ENCODE measurements around the gene MAP1LC3C. TPM values are rescaled to one million over a fixed set of nuclear protein-coding genes. Genes with fewer than 3 reads are reported as not detected.
"Not testable (repeated sequence)": the region's sequence is repeated elsewhere in the genome, so short reads cannot be mapped to it uniquely, and the experiment has no call there.

The MAP1LC3C gene
- polyA plus RNA-seq, 3 donors, result 0.86 to 1.3 (median 1.1) TPM

DNA sequence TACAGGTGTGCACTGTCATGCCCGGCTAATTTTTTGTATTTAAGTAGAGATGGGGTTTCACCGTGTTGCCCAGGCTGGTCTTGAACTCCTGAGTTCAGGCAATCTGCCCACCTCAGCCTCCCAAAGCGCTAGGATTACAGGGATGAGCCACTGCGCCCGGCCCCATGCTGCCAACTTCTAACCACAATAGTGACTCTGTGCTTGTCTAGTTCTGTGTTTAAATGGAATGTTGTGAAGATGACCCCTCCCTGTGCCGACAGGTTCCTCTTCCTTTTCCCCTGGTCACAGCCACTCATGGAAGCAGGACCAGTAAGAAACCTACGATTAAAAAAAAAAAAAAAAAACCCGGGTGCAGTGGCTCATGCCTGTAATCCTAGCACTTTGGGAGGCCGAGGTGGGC is 4.7 kb downstream of the MAP1LC3C start:
- DNase-seq (ENCODE audit: low read depth in 3 of 3, low spot score in 2 of 3), result no peak

GRCh38 chr1:241992734-241993133 is 6.2 kb downstream of the MAP1LC3C start:
- no peak for DNase-seq (ENCODE audit: low read depth in 3 of 3, low spot score in 2 of 3)

DNA sequence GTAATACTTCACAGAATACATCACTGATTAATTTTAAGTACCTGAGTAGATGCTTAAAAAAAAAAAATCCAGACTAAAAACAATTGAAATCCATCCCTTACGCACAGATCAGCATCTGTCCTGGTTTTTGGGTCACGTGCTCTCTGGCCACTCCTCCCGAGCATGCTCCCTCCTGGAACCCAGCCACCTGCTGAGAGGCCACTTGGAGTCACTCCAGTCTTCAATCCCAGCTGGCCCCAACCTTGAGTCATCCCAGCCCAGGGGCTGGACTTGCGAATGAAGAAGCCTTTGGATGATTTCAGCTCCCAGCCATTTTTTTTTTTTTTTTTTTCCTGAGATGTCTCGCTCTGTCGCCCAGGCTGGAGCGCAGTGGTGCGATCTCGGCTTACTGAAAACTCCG is 8.9 kb downstream of the MAP1LC3C start:
- DNase-seq (ENCODE audit: low read depth in 3 of 3, low spot score in 2 of 3), result no peak

DNA sequence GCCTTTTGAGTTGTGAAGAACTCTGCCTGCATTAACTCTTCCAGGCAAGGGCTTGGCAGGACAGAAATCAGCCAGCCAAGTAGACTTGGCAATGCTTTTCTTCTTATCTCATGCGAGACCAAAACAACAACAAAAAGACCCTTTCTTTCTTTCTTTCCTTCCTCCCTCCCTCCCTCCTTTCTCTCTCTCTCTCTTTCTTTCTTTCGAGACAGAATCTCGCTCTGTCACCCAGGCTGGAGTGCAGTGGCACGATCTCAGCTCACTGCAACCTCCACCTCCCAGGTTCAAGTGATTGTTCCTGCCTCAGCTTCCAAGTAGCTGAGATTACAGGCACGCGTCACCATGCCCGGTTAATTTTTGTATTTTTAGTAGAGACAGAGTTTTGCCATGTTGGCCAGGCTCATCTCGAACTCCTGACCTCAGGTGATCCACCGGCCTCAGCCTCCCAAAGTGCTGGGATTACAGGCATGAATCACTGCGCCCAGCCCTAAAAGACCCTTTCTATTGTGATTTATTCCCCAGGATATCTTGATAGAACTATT is 10.4 kb downstream of the MAP1LC3C start:
- DNase-seq (ENCODE audit: low read depth in 3 of 3, low spot score in 2 of 3), result not testable (repeated sequence)

GRCh38 chr1:241985787-241986186 is 13.1 kb downstream of the MAP1LC3C start:
- DNase-seq (ENCODE audit: low read depth in 3 of 3, low spot score in 2 of 3), result no peak

DNA sequence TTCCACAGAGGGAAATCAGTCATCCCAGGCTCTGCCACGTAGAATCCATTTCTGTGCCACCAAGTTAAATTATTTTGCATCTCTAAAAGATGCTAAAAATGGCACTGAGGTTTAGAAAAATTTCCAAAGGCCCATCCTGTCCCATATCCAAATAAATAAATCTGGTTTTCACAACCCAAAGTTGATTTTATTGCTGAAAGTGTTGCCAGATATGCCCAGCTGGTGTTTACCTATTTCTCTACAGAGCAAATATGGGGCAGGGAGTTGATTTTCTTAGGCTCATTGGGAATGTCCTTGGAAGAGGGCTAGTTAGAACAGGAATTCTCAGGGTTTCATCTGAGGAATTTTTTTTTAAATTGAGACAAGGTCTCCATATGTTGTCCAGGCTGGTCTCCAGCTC is 19.0 kb downstream of the MAP1LC3C start:
- DNase-seq (ENCODE audit: low read depth in 3 of 3, low spot score in 2 of 3), result no peak

DNA sequence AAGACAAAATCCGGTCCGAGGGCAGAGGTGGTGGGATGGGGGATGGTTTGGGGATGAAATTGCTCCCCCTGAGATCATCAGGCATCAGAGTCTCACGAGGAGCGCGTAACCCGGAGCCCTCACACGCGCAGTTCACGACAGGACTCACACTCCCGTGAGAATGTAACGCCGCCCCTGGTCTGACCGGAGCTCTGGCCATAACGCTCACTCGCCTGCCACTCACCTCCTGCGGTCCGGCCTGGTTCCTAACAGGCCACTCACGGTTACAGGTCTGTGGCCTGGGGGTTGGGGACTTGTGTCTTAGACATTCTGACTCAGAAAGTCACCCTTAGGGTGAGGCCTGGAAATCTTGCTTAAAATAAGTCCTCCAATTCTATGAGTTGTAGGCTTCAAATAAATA is 19.8 kb downstream of the MAP1LC3C start:
- DNase-seq (ENCODE audit: low read depth in 3 of 3, low spot score in 2 of 3), result no peak

- no peak for DNase-seq (ENCODE audit: low read depth in 3 of 3, low spot score in 2 of 3)
Observed at GRCh38 chr1:241976229-241976628, 22.7 kb downstream of the MAP1LC3C start.

- peak in 2 of 3 donors; percentile 27 for DNase-seq (ENCODE audit: low read depth in 3 of 3, low spot score in 2 of 3)
Observed at GRCh38 chr1:241972703-241973369, 26.1 kb downstream of the MAP1LC3C start.

GRCh38 chr1:241968611-241969010 is 30.3 kb downstream of the MAP1LC3C start:
- no peak for DNase-seq (ENCODE audit: low read depth in 3 of 3, low spot score in 2 of 3)

- no peak for DNase-seq (ENCODE audit: low read depth in 3 of 3, low spot score in 2 of 3)
Observed at GRCh38 chr1:241964550-241965282, 34.2 kb downstream of the MAP1LC3C start.

- DNase-seq (ENCODE audit: low read depth in 3 of 3, low spot score in 2 of 3), result no peak
Observed at GRCh38 chr1:241963722-241964121, 35.2 kb downstream of the MAP1LC3C start.

DNA sequence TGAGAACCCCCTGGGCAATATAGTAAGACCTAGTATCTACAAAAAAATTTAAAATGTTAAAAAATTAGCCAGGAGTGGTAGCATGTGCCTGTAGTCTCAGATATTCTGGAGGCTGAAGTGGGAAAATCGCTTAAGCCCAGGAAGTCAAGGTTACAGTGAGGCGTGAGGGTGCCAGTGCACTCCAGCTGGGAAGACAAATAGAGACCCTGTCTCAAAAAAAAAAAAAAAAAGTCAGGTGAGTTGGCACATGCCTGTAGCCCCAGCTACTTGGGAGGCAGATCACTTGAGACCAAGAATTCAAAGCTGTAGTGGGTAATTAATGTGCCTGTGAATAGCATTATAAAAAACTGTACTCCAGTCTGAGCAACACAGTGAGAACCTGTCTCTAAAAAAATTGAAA is 36.7 kb downstream of the MAP1LC3C start:
- no peak for DNase-seq (ENCODE audit: low read depth in 3 of 3, low spot score in 2 of 3)

DNA sequence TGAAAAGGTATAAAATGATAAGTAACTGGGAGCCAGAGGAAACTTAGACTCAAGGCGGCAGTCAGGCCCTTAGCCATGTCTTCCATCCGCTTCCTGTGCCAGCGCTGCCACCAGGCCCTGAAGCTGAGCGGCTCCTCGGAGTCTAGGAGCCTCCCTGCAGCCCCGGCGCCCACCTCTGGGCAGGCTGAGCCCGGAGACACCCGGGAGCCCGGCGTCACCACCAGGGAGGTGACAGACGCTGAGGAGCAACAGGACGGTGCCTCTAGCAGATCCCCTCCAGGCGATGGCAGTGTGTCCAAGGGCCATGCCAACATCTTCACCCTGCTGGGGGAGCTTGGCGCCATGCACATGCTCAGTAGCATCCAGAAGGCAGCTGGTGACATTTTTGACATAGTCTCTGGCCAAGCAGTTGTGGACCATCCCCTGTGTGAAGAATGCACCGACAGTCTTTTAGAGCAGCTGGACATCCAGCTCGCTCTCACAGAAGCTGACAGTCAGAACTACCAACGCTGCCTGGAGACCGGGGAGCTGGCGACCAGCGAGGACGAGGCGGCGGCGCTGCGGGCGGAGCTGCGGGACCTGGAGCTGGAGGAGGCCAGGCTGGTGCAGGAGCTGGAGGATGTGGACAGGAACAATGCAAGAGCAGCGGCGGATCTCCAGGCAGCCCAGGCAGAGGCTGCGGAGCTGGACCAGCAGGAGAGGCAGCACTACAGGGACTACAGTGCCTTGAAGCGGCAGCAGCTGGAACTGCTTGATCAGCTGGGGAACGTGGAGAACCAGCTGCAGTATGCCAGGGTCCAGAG is 41.0 kb downstream of the MAP1LC3C start, which contains the start of gene BECN2:
BECN2 (plus strand) TSS at position 76 of the 803 bp plus-strand sequence; CDS start at position 76, 0 bp downstream.
- DNase-seq (ENCODE audit: low read depth in 3 of 3, low spot score in 2 of 3), result no peak

- DNase-seq (ENCODE audit: low read depth in 3 of 3, low spot score in 2 of 3), result no peak
Observed at GRCh38 chr1:241950390-241950789, 48.5 kb downstream of the MAP1LC3C start.

DNA sequence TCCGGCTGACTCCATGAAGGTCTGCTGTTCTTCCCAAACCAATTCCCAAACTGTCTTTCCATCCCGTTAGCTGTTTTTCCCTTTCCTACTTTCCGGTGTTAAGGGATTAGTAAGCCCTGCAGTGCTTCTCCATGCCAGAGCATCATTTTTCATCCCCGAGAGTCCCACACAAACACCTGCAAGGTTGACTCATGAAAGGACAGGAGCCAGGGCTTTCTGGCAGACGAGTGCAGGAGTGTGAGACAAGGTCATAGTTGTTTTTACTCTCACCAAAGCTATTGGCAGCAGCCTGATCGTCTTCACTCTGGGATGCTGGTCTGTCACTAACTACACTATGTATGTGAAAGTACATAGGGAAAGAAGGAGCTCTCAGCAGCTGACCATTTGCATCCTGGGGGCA is 51.5 kb downstream of the MAP1LC3C start:
- DNase-seq (ENCODE audit: low read depth in 3 of 3, low spot score in 2 of 3), result no peak

Other genes with a start within 250 kb of the MAP1LC3C start
- 10 to 100 TPM; 10.0 to 14.6 (median 13.0) TPM for gene EXO1, start 150.9 kb downstream of the MAP1LC3C start, polyA plus RNA-seq (ENCODE audit: insufficient read length in 3 of 3)
- not detected for gene BECN2, start 41.3 kb downstream of the MAP1LC3C start, polyA plus RNA-seq (ENCODE audit: insufficient read length in 3 of 3)